Mesenchymal stem cell (in vitro differentiated cells and primary cell): ENCODE data around the gene FCER2.

Experiments
- DNase-seq: peaks from one replicate; pipeline ENCODE4 v3.0.0-alpha.2; 2013
- H2AFZ ChIP-seq: one replicate; pipeline ENCODE4 v1.6.1; 2013; ENCODE audit warnings: low read depth, mild to moderate bottlenecking, control low read depth, inconsistent platforms, low read length, moderate library complexity
- H2AK5ac ChIP-seq: 2 replicates; pipeline ENCODE4 v1.6.1; 2013; ENCODE audit warnings: low read length, moderate library complexity, mild to moderate bottlenecking, inconsistent platforms; ENCODE audit not compliant: severe bottlenecking
- H2BK120ac ChIP-seq: one replicate; pipeline ENCODE4 v1.6.1; 2013; ENCODE audit warnings: low read depth, mild to moderate bottlenecking, inconsistent platforms, low read length, moderate library complexity
- H2BK12ac ChIP-seq, 2 experiments: one replicate each; pipeline ENCODE4 v1.6.1; 2013; ENCODE audit warnings: inconsistent platforms in 2 of 2, low read length in 2 of 2, mild to moderate bottlenecking in 2 of 2, moderate library complexity in 2 of 2, control low read depth in 1 of 2
- H2BK15ac ChIP-seq: one replicate; pipeline ENCODE4 v1.6.1; 2013; ENCODE audit warnings: mild to moderate bottlenecking, low read depth, inconsistent platforms; ENCODE audit not compliant: poor library complexity, severe bottlenecking
- H2BK5ac ChIP-seq: 2 replicates; pipeline ENCODE4 v1.6.1; 2013; ENCODE audit warnings: low read depth, mild to moderate bottlenecking, low read length, control low read depth, inconsistent platforms; ENCODE audit not compliant: poor library complexity, severe bottlenecking
- H3K14ac ChIP-seq, 2 experiments: one replicate each; pipeline ENCODE4 v1.6.1; 2013; ENCODE audit warnings: inconsistent platforms in 2 of 2, low read length in 2 of 2, control low read depth in 1 of 2, mild to moderate bottlenecking in 1 of 2, moderate library complexity in 1 of 2
- H3K18ac ChIP-seq, 2 experiments: one replicate each; pipeline ENCODE4 v1.6.1; 2013; ENCODE audit warnings: inconsistent platforms in 2 of 2, low read length in 2 of 2, control low read depth in 1 of 2, low read depth in 1 of 2, mild to moderate bottlenecking in 1 of 2
- H3K23ac ChIP-seq, 2 experiments: one replicate each; pipeline ENCODE4 v1.6.1; 2013; ENCODE audit warnings: inconsistent platforms in 2 of 2, low read length in 2 of 2, mild to moderate bottlenecking in 2 of 2, moderate library complexity in 2 of 2, control low read depth in 1 of 2
- H3K27ac ChIP-seq: 2 replicates; pipeline ENCODE4 v1.5.1; 2013; ENCODE audit warnings: mild to moderate bottlenecking, moderate library complexity, low read length, control low read depth, inconsistent platforms; ENCODE audit not compliant: poor library complexity, severe bottlenecking
- H3K27me3 ChIP-seq, 2 experiments: 2 replicates each; pipeline versions ENCODE4 v1.6.1 to v1.7.0; 2013; ENCODE audit warnings: low read length in 2 of 2, mild to moderate bottlenecking in 2 of 2, moderate library complexity in 2 of 2, control low read depth in 1 of 2, inconsistent platforms in 1 of 2; ENCODE audit not compliant: control insufficient read depth in 1 of 2, insufficient read depth in 1 of 2
- H3K36me3 ChIP-seq, 2 experiments: 2 replicates each; pipeline versions ENCODE4 v1.6.1 to v1.7.0; 2013; ENCODE audit warnings: low read length in 2 of 2, control low read depth in 1 of 2, inconsistent platforms in 1 of 2, low read depth in 1 of 2, mild to moderate bottlenecking in 1 of 2; ENCODE audit not compliant: insufficient read depth in 2 of 2, control insufficient read depth in 1 of 2
- H3K4ac ChIP-seq, 2 experiments: one replicate each; pipeline ENCODE4 v1.6.1; 2013; ENCODE audit warnings: inconsistent platforms in 2 of 2, low read length in 2 of 2, mild to moderate bottlenecking in 2 of 2, moderate library complexity in 2 of 2, control low read depth in 1 of 2, low read depth in 1 of 2
- H3K4me1 ChIP-seq: 2 replicates; pipeline ENCODE4 v1.6.1; 2013; ENCODE audit warnings: low read depth, low read length, control low read depth; ENCODE audit not compliant: control insufficient read depth, insufficient read depth
- H3K4me2 ChIP-seq: 2 replicates; pipeline ENCODE4 v1.6.1; 2013; ENCODE audit warnings: low read length, mild to moderate bottlenecking, inconsistent platforms; ENCODE audit not compliant: poor library complexity, severe bottlenecking
- H3K4me3 ChIP-seq, 2 experiments: 2 replicates each; pipeline versions ENCODE4 v1.5.1 to v1.7.0; 2013; ENCODE audit warnings: low read length in 2 of 2, mild to moderate bottlenecking in 2 of 2, control low read depth in 1 of 2, low read depth in 1 of 2; ENCODE audit not compliant: insufficient read depth in 1 of 2
- H3K79me1 ChIP-seq: replicated peaks from 2 replicates; pipeline ENCODE4 v1.6.1; 2013; ENCODE audit warnings: mild to moderate bottlenecking, control low read depth, low read length, inconsistent platforms; ENCODE audit not compliant: poor library complexity, severe bottlenecking
- H3K9ac ChIP-seq: 2 replicates; pipeline ENCODE4 v1.7.0; 2013; ENCODE audit warnings: mild to moderate bottlenecking, low read length, moderate library complexity
- H3K9me3 ChIP-seq: 2 replicates; pipeline ENCODE4 v1.7.0; 2013; ENCODE audit warnings: mild to moderate bottlenecking, low read length; ENCODE audit not compliant: control insufficient read depth
- H4K8ac ChIP-seq: one replicate; pipeline ENCODE4 v1.6.1; 2013; ENCODE audit warnings: inconsistent platforms, mild to moderate bottlenecking, low read length, moderate library complexity
- H4K91ac ChIP-seq: one replicate; pipeline ENCODE4 v1.6.1; 2013; ENCODE audit warnings: mild to moderate bottlenecking, low read length, inconsistent platforms
- WGBS: methylation state at CpG from one replicate; pipeline ENCODE4 v1.1.7; 2013; ENCODE audit warnings: mixed read lengths; 5-methylcytosine and 5-hydroxymethylcytosine counted together

The FCER2 gene

DNA sequence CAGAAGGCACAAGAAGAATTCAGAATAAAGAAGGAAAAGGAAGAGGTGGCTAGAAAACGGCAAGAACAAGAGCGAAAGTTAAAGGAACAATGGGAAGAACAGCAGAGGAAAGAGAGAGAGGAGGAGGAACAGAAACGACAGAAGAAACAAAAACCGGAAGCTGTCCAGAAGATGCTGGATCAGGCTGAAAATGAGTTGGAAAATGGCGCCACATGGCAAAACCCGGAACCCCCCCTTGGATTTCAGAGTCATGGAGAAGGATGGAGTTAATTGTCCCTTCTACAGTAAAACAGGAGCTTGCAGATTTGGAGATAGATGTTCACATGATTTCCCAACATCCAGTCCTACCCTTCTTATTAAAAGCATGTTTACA is 38.7 kb upstream of the FCER2 start:
- Histone ChIP-seq H4K8ac (no peak overlapping the region), H3K4me1 (no peaks in the 10 kb centered on the region), H3K4me3 (no peak overlapping the region), H3K14ac (no peak overlapping the region), H3K9me3 (no peaks in the 10 kb centered on the region), H2BK120ac (no peak overlapping the region), H3K27ac (no peak overlapping the region), H2BK5ac (no peak overlapping the region), H2AFZ (no peak overlapping the region), H3K79me1 (no peaks in the 10 kb centered on the region), H3K4me2 (no peak overlapping the region), H2BK12ac (no peak overlapping the region), H2AK5ac (no peak overlapping the region), H3K9ac (no peak overlapping the region), H4K91ac (no peak overlapping the region), H3K4ac (no peak overlapping the region), H2BK15ac (no peak overlapping the region), H3K27me3 (peaks cover 20 to 58% of the 10 kb centered on the region in 2 experiments), H3K36me3 (no peaks in the 10 kb centered on the region), H3K18ac (no peak overlapping the region), H3K23ac (no peak overlapping the region)
- no peak for DNase-seq
- WGBS, result 89% methylated on average over 6 of the region's 6 CpGs

DNA sequence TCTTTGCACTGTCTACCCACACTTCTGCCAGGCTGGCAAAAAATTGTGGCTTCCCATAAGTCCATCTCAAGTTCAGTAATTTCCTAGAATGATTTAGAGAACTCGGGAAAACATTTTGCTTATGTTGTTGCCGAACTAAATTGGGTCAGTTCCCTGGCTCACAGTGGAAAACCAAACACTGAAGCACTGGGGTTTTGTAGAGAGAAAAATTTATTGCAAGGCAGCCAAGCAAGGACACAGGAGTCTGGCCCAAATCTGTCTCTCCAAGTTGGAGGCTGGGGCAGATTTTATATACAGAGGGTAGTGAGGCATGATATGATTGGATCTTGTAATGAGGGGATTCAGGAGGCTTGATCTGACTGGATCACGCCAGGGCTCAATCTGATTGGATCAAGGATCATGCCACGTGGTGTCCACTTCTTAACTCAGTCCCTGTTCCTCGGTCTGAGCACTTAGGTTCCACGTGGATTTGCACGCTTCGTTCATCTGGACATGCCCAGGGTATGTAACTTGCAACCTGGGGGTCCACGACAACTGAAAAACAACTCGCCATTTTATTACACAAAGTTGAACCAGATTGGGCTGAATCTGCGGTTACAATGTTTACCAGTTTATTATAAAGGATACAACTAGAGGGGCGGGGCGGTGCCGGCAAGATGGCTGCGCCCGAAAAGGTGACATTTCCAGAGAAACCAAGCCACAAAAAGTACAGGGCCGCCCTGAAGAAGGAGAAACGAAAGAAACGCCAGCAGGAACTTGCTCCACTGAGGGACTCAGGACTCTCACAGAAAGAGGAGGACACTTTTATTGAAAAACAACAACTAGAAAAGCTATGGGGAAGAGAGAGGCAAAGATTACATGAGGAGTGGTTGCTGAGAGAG is 38.1 kb upstream of the FCER2 start:
- no peak overlapping the region for H4K91ac ChIP-seq
- 81% methylated on average over 19 of the region's 19 CpGs for WGBS
- H3K4me3 ChIP-seq, result no peak overlapping the region

DNA sequence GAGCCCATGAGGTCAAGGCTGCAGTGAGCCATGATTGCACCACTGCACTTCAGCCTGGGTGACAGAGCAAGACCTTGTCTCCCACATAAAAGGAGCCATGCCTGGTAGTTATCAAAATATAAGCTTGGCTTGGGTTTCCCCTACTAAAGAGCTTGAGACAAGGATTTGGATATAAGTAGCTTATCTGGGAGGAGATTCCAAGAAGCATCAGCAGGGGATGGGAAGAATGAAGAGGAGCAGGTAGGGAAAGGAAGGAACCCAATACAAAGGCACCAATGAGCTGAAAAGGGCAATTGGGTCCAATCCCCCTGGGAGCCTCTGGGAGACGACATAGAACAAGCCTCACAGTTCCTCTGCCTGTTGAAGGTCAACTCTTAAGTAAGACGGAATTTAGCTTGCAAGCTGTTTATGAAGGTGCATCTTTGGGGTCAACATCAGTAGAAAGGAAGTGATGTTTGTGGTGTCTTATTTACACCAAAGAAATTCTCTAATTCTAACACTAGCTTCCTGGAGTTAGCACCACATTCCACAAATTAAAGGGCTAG is 37.4 kb upstream of the FCER2 start:
- Histone ChIP-seq H4K8ac (no peak overlapping the region), H4K91ac (no peak overlapping the region), H3K27me3 (peaks cover 19 to 65% of the 10 kb centered on the region in 2 experiments), H3K36me3 (no peaks in the 10 kb centered on the region), H2BK5ac (no peak overlapping the region), H3K14ac (no peak overlapping the region), H3K9ac (no peak overlapping the region), H3K23ac (no peak overlapping the region), H2BK120ac (no peak overlapping the region), H2AK5ac (no peak overlapping the region), H3K4me3 (no peak overlapping the region), H2AFZ (no peak overlapping the region), H3K4ac (no peak overlapping the region), H3K18ac (no peak overlapping the region), H2BK15ac (no peak overlapping the region), H3K9me3 (no peaks in the 10 kb centered on the region), H2BK12ac (no peak overlapping the region), H3K4me1 (no peaks in the 10 kb centered on the region), H3K79me1 (no peaks in the 10 kb centered on the region), H3K27ac (no peak overlapping the region), H3K4me2 (no peak overlapping the region)
- 44% methylated on average over 1 of the region's 2 CpGs for WGBS
- no peak for DNase-seq

More for the DNA sequence above, 38.1 kb upstream of the FCER2 start:
- Histone ChIP-seq H2AK5ac (no peak overlapping the region), H3K18ac (no peak overlapping the region), H2BK15ac (no peak overlapping the region), H3K23ac (no peak overlapping the region), H3K4me2 (no peak overlapping the region), H3K4me1 (no peaks in the 10 kb centered on the region), H3K9ac (no peak overlapping the region), H3K27ac (no peak overlapping the region), H3K14ac (no peak overlapping the region), H3K79me1 (no peaks in the 10 kb centered on the region), H4K8ac (no peak overlapping the region), H3K4ac (no peak overlapping the region), H3K9me3 (no peaks in the 10 kb centered on the region), H2AFZ (no peak overlapping the region), H3K36me3 (no peaks in the 10 kb centered on the region), H2BK120ac (no peak overlapping the region), H2BK12ac (no peak overlapping the region), H3K27me3 (peaks cover 20 to 63% of the 10 kb centered on the region in 2 experiments), H2BK5ac (no peak overlapping the region)
- DNase-seq, result no peak

DNA sequence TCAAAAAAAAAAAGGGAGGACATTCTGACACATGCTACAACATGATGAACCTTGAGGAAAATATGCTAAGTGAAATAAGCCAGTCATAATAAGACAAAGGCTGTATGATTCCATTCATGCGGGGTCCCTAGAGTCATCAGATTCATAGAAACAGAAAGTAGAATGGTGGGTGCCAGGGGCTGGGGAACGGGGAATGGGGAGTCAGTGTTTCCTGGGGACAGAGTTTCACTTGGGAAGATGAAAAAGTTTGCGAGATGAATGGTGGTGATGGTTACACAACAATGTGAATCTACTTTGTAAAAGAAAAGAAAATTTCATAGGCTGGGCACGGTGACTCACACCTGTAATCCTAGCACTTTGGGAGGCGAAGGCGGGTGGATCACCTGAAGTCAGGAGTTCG is 36.1 kb upstream of the FCER2 start:
- 76% methylated on average over 7 of the region's 7 CpGs for WGBS
- no peak overlapping the region for H2BK5ac ChIP-seq

More for the DNA sequence above, 36.1 kb upstream of the FCER2 start:
- H3K36me3 ChIP-seq, result no peaks in the 10 kb centered on the region
- no peak overlapping the region for H3K18ac ChIP-seq
- no peak overlapping the region for H4K91ac ChIP-seq
- no peak overlapping the region for H3K23ac ChIP-seq
- H3K4me1 ChIP-seq, result no peaks in the 10 kb centered on the region
- no peak overlapping the region for H3K9ac ChIP-seq
- H3K4ac ChIP-seq, result no peak overlapping the region
- no peak overlapping the region for H2BK12ac ChIP-seq
- no peak for DNase-seq
- no peak overlapping the region for H2BK120ac ChIP-seq
- no peaks in the 10 kb centered on the region for H3K79me1 ChIP-seq
- no peak overlapping the region for H3K14ac ChIP-seq
- no peak overlapping the region for H2AFZ ChIP-seq
- H3K27ac ChIP-seq, result no peak overlapping the region
- H3K4me3 ChIP-seq, result no peak overlapping the region
- H2BK15ac ChIP-seq, result no peak overlapping the region
- peaks cover 16 to 62% of the 10 kb centered on the region in 2 experiments for H3K27me3 ChIP-seq
- no peaks in the 10 kb centered on the region for H3K9me3 ChIP-seq
- no peak overlapping the region for H4K8ac ChIP-seq
- no peak overlapping the region for H3K4me2 ChIP-seq
- no peak overlapping the region for H2AK5ac ChIP-seq
